Psoas muscle (tissue), 8 donors: ENCODE measurements around the gene RFC2. TPM values are rescaled to one million over a fixed set of nuclear protein-coding genes. Genes with fewer than 3 reads are reported as not detected.

Experiments used
- ATAC-seq, 4 donors: fragments of 200-7000 bp; cut with Tn5 transposase; one replicate each; pipeline ENCODE4 v1.9.1; 2020; ENCODE audit warnings: moderate library complexity in 3 of 4, mild to moderate bottlenecking in 2 of 4
- DNase-seq, 2 donors: peaks; one replicate each; pipeline ENCODE4 v3.0.0-alpha.2; 2020
- H3K27ac ChIP-seq: fragments of 200-600 bp; one replicate; pipeline ENCODE4 v1.8.0; 2022
- H3K27me3 ChIP-seq, 3 donors: fragments of 200-600 bp in 1 of 3; one replicate each; pipeline versions ENCODE4 v1.6.1 to v1.8.0; 2013 to 2022; ENCODE audit warnings: low read length in 2 of 3, mild to moderate bottlenecking in 2 of 3, moderate library complexity in 1 of 3; ENCODE audit not compliant: insufficient read depth in 3 of 3
- H3K36me3 ChIP-seq, 2 donors: fragments of 200-600 bp in 1 of 2; one replicate each; pipeline versions ENCODE4 v1.6.1 to v1.8.0; 2013 to 2022; ENCODE audit warnings: low read depth in 1 of 2, mild to moderate bottlenecking in 1 of 2, moderate library complexity in 1 of 2; ENCODE audit not compliant: insufficient read depth in 1 of 2
- H3K4me1 ChIP-seq: fragments of 200-600 bp; one replicate; pipeline ENCODE4 v1.8.0; 2022
- H3K4me3 ChIP-seq: fragments of 200-600 bp; one replicate; pipeline ENCODE4 v1.8.0; 2022; ENCODE audit warnings: mild to moderate bottlenecking
- H3K9me3 ChIP-seq: fragments of 200-600 bp; one replicate; pipeline ENCODE4 v1.8.0; 2022
- CTCF ChIP-seq: fragments of 200-600 bp; IDR thresholded peaks from one replicate; pipeline ENCODE4 v1.8.0; 2022; ENCODE audit warnings: antibody characterized with exemption
- WGBS, 3 donors: extraction: QIAGEN DNeasy Blood & Tissue Kit; methylation state at CpG; one replicate each; pipeline versions ENCODE4 v1.1.6 to v1.1.7; 2013; 5-methylcytosine and 5-hydroxymethylcytosine counted together
- intact Hi-C, 2 donors: fragments of 100-400 bp; cut with DNase I; formaldehyde crosslinking; loops; one replicate each; pipeline versions ENCODE4 v1.11.0 to v1.14.2; 2022
- polyA plus RNA-seq, 3 donors: library from polyadenylated mRNA; stranded (reverse); fragments of 200-250 nt; gene quantifications; one replicate each; pipeline ENCODE4 v1.2.3, GENCODE V29; 2013
- total RNA-seq, 4 donors: library from RNA; stranded (reverse); fragmentation: NEBNext Ultra II Directional in 2 of 4; extraction: Animal tissue kit (Norgen Biotek cat#: 25700) in 2 of 4; gene quantifications; one replicate each; pipeline versions ENCODE4 v1.2.1 to v1.2.4, GENCODE V29; 2021 to 2023
- donor health status: healthy with polysubstance abuse.
- donor health status: DM: no; HTN: no; CAD: no; lungs with moderate emphysema.
- donor health status: Bipolar disorder and iron deficiency.
- donor health status: healthy.
- donor health status: DM: yes; HTN: yes; CAD: no.
- donor health status: DM: no; HTN: no; CAD: no.
- donor health status: DM: no; HTN: no; CAD: no.
- donor health status: DM: yes; HTN: yes; CAD: no.

The RFC2 gene
- total and polyA plus RNA-seq, 7 donors: 13.7 to 25.8 (median 19.8) TPM

- DNase-seq (no peak), ATAC-seq (peak in 1 of 4 donors; percentile 33)
- no peaks in the 10 kb centered on the region for H3K27me3 ChIP-seq
- peaks cover 0 to 23% of the 10 kb centered on the region in 2 donors for H3K36me3 ChIP-seq
- H3K27ac ChIP-seq: peak overlapping the region; percentile 74
- H3K4me3 ChIP-seq: no peak overlapping the region
- intact Hi-C loops: loop anchor here in 1 of 2 donors (5.0 kb wide), 1 partner anchor 116 kb away; no protein-coding TSS in a partner anchor
- WGBS, 3 donors: 26 to 54% (median 30%) methylated on average over 3 of the region's 3 CpGs
- no peaks in the 10 kb centered on the region for H3K9me3 ChIP-seq
- no peak for TF ChIP-seq CTCF
- H3K4me1 ChIP-seq: peaks cover 100% of the 10 kb centered on the region
Measured at GRCh38 chr7:74183142-74183541, 71.1 kb downstream of the RFC2 start.

- H3K4me3 ChIP-seq: peak overlapping the region; percentile 19
- ATAC-seq (peak; percentile 11 to 41 (median 31)), DNase-seq (no peak)
- peak overlapping the region; percentile 74 for H3K27ac ChIP-seq
- TF ChIP-seq CTCF: no peak
- 56 to 79% (median 61%) methylated on average over 6 of the region's 6 CpGs for WGBS, 3 donors
- H3K4me1 ChIP-seq: peaks cover 100% of the 10 kb centered on the region
- H3K27me3 ChIP-seq: no peaks in the 10 kb centered on the region
- intact Hi-C loops: loop anchor here in 1 of 2 donors (5.0 kb wide), 1 partner anchor 115 kb away; no protein-coding TSS in a partner anchor
- peaks cover 0 to 17% of the 10 kb centered on the region in 2 donors for H3K36me3 ChIP-seq
- no peaks in the 10 kb centered on the region for H3K9me3 ChIP-seq
Measured at GRCh38 chr7:74182453-74183090, 71.6 kb downstream of the RFC2 start.

- DNase-seq: no peak
- Histone ChIP-seq H3K27ac (peak overlapping the region; percentile 74), H3K36me3 (peaks cover 0 to 17% of the 10 kb centered on the region in 2 donors)
Measured at GRCh38 chr7:74181821-74182220, 72.4 kb downstream of the RFC2 start.

More at GRCh38 chr7:74181821-74182220, 72.4 kb downstream of the RFC2 start:
- TF ChIP-seq CTCF: no peak
- intact Hi-C loops: loop anchor here in 1 of 2 donors (5.0 kb wide), 1 partner anchor 115 kb away; no protein-coding TSS in a partner anchor
- Histone ChIP-seq H3K9me3 (no peaks in the 10 kb centered on the region), H3K4me3 (no peak overlapping the region), H3K4me1 (peaks cover 99% of the 10 kb centered on the region), H3K27me3 (no peaks in the 10 kb centered on the region)
- 41 to 58% (median 48%) methylated on average over 5 of the region's 5 CpGs for WGBS, 3 donors
- peak in 2 of 4 donors; percentile 23 to 32 for ATAC-seq

Other genes starting within 250 kb of the RFC2 start
- gene ELN, start 226.2 kb downstream of the RFC2 start, total RNA-seq: 10 to 100 TPM; 15.4 to 41.1 (median 36.4) TPM
- 10 to 100 TPM; 10.6 to 16.3 (median 15.5) TPM for gene ELN, start 226.2 kb downstream of the RFC2 start, polyA plus RNA-seq
- 10 to 100 TPM; 12.0 to 95.8 (median 35.9) TPM for gene LIMK1, start 170.6 kb downstream of the RFC2 start, total RNA-seq
- gene LIMK1, start 170.6 kb downstream of the RFC2 start, polyA plus RNA-seq: 10 to 100 TPM; 12.0 to 30.2 (median 13.8) TPM
- gene EIF4H, start 80.0 kb downstream of the RFC2 start, total RNA-seq: 100 to 1,000 TPM; 223 to 327 (median 284) TPM
- gene EIF4H, start 80.0 kb downstream of the RFC2 start, polyA plus RNA-seq: 100 to 1,000 TPM; 196 to 263 (median 221) TPM
- 1 to 10 TPM; 1.9 to 3.3 (median 2.7) TPM for gene LAT2, start 44.4 kb downstream of the RFC2 start, total RNA-seq
- 1 to 10 TPM; 1.2 to 3.4 (median 2.9) TPM for gene LAT2, start 44.4 kb downstream of the RFC2 start, polyA plus RNA-seq
- 1 to 10 TPM; 2.2 to 4.3 (median 3.3) TPM for gene CLIP2, start 35.0 kb upstream of the RFC2 start, total RNA-seq
- 1 to 10 TPM; 1.5 to 1.8 (median 1.6) TPM for gene CLIP2, start 35.0 kb upstream of the RFC2 start, polyA plus RNA-seq
- 100 to 1,000 TPM in 1 of 4 donors, 10 to 100 TPM in 3; 40.5 to 149 (median 80.8) TPM for gene GTF2IRD1, start 199.5 kb upstream of the RFC2 start, total RNA-seq
- 10 to 100 TPM; 43.0 to 79.0 (median 46.9) TPM for gene GTF2IRD1, start 199.5 kb upstream of the RFC2 start, polyA plus RNA-seq